Body of pancreas (tissue), 4 donors: ENCODE results near the gene MYB. TPM values are rescaled to one million over a fixed set of nuclear protein-coding genes. Genes with fewer than 3 reads are reported as not detected.

Source experiments
- ATAC-seq: fragments of 150-250 bp; one replicate; pipeline ENCODE4 v1.9.1; 2016
- DNase-seq, 4 donors: peaks; one replicate each; pipeline ENCODE4 v3.0.0-alpha.2; 2019
- H3K27ac ChIP-seq, 4 donors: fragments of 200-600 bp; sonication (generic); 1 replicate in 3 of 4; 2 replicates in 1 of 4; pipeline versions ENCODE4 v1.5.1 to v1.6.1; 2016 to 2019; ENCODE audit warnings: mild to moderate bottlenecking in 1 of 4, mixed read lengths in 1 of 4, moderate library complexity in 1 of 4
- H3K27me3 ChIP-seq, 2 donors: fragments of 200-600 bp; sonication (generic); one replicate each; pipeline ENCODE4 v1.6.0; 2016; ENCODE audit warnings: mild to moderate bottlenecking in 1 of 2
- H3K36me3 ChIP-seq, 2 donors: fragments of 200-600 bp; sonication (generic); replicated peaks in 1 of 2; 2 replicates each; pipeline ENCODE4 v1.5.1; 2016; ENCODE audit warnings: low read depth in 2 of 2; ENCODE audit not compliant: insufficient read depth in 1 of 2
- H3K4me1 ChIP-seq: fragments of 200-600 bp; sonication (generic); one replicate; pipeline ENCODE4 v1.6.0; 2016
- H3K4me3 ChIP-seq, 2 donors: fragments of 200-600 bp; sonication (generic); 1 replicate in 1 of 2; 2 replicates in 1 of 2; pipeline ENCODE4 v1.5.1; 2016 to 2019
- H3K9me3 ChIP-seq, 3 donors: fragments of 200-600 bp; sonication (generic); 1 replicate in 2 of 3; 2 replicates in 1 of 3; pipeline ENCODE4 v1.5.1; 2016
- CTCF ChIP-seq, 7 experiments: fragments of 450-650 bp in 4 of 7; fragments of 200-600 bp in 3 of 7; sonication (generic) in 3 of 7; IDR thresholded peaks; one replicate each; pipeline ENCODE4 v1.5.1; 2016 to 2019; ENCODE audit warnings: antibody characterized with exemption in 7 of 7
- POLR2A ChIP-seq, 3 donors: fragments of 450-650 bp; IDR thresholded peaks; one replicate each; pipeline ENCODE4 v1.6.1; 2016; ENCODE audit warnings: antibody characterized with exemption in 3 of 3, mild to moderate bottlenecking in 2 of 3
- WGBS, 2 donors: methylation state at CpG; one replicate each; pipeline ENCODE4 v1.1.5; 2017; 5-methylcytosine and 5-hydroxymethylcytosine counted together
- intact Hi-C: fragments of 100-400 bp; cut with DNase I; formaldehyde crosslinking; loops from one replicate; pipeline ENCODE4 v1.15.1; 2023
- total RNA-seq, 2 donors: library from RNA; depleted of rRNA; stranded (reverse); fragments of >200 nt; gene quantifications; one replicate each; pipeline ENCODE4 v1.1.0, GENCODE V29; 2016

Gene MYB
- total RNA-seq, 2 donors from 2014 or later, result not detected

GRCh38 chr6:135191508-135192255 lies 10.6 kb downstream of the MYB start:
- TF ChIP-seq CTCF (IDR thresholded peaks at IDR 0.05) (no peak), POLR2A (IDR thresholded peaks at IDR 0.05) (no peak)
- Histone ChIP-seq H3K9me3 (no peaks in the 10 kb centered on the region), H3K27me3 (no peaks in the 10 kb centered on the region), H3K27ac (no peak overlapping the region), H3K4me3 (no peak overlapping the region), H3K36me3 (no peaks in the 10 kb centered on the region), H3K4me1 (no peaks in the 10 kb centered on the region)
- DNase-seq, result no peak
- ATAC-seq, result no peak
- intact Hi-C loops, result no loop called here
- WGBS, 2 donors, result 81 to 84% methylated on average over 10 of the region's 10 CpGs

- DNase-seq (no peak), ATAC-seq (no peak)
- H3K27me3 ChIP-seq, result no peaks in the 10 kb centered on the region
- no peak overlapping the region for H3K4me3 ChIP-seq
- WGBS, 2 donors, result 69 to 75% methylated on average over 13 of the region's 13 CpGs
- no peaks in the 10 kb centered on the region for H3K36me3 ChIP-seq
- no peaks in the 10 kb centered on the region for H3K4me1 ChIP-seq
- H3K9me3 ChIP-seq, result no peaks in the 10 kb centered on the region
- intact Hi-C loops, result no loop called here
- no peak overlapping the region for H3K27ac ChIP-seq
- TF ChIP-seq POLR2A (IDR thresholded peaks at IDR 0.05), result no peak
- no peak for TF ChIP-seq CTCF (IDR thresholded peaks at IDR 0.05)
Measured at GRCh38 chr6:135192256-135193174, 11.4 kb downstream of the MYB start.

GRCh38 chr6:135193221-135193620 lies 12.1 kb downstream of the MYB start:
- WGBS, 2 donors, result 53 to 65% methylated on average over 1 of the region's 1 CpG
- no peak for DNase-seq
- Histone ChIP-seq H3K4me3 (no peak overlapping the region), H3K36me3 (no peaks in the 10 kb centered on the region), H3K27ac (no peak overlapping the region), H3K27me3 (no peaks in the 10 kb centered on the region), H3K4me1 (no peaks in the 10 kb centered on the region), H3K9me3 (no peaks in the 10 kb centered on the region)
- no peak for ATAC-seq
- TF ChIP-seq POLR2A (IDR thresholded peaks at IDR 0.05) (no peak), CTCF (IDR thresholded peaks at IDR 0.05) (no peak)
- intact Hi-C loops, result no loop called here

DNA sequence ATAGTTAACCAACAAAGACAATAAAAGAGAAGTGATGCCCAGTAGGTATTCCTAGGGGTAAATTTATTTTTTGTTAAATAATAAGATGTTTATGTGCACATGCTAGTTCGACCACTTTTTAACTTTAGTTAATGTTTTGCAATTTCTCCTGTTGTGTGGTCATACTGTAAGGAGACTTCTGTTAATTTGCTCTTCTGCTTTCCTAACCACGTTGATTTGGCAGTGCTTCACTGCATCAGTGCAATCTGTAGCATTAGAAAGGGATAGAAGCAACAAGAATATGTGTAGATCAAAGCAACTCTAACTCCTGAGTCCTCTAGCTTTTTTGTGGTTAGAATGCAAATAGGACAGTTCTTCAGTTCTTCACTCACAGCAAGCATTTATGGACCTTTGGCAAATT lies 13.9 kb downstream of the MYB start:
- no peaks in the 10 kb centered on the region for H3K4me1 ChIP-seq
- TF ChIP-seq CTCF (IDR thresholded peaks at IDR 0.05) (no peak), POLR2A (IDR thresholded peaks at IDR 0.05) (no peak)
- H3K36me3 ChIP-seq, result no peaks in the 10 kb centered on the region
- H3K27ac ChIP-seq, result no peak overlapping the region
- no peak overlapping the region for H3K4me3 ChIP-seq
- H3K9me3 ChIP-seq, result no peaks in the 10 kb centered on the region
- DNase-seq (no peak), ATAC-seq (no peak)
- WGBS, 2 donors, result 41 to 63% methylated on average over 2 of the region's 2 CpGs
- no peaks in the 10 kb centered on the region for H3K27me3 ChIP-seq
- intact Hi-C loops, result no loop called here
